Keratinocyte (primary cell): Measurements from ENCODE around the gene NDUFAF8. TPM values are rescaled to one million over a fixed set of nuclear protein-coding genes. Genes with fewer than 3 reads are reported as not detected.

ENCODE experiments used
- DNase-seq: peaks from one replicate; pipeline ENCODE4 v3.0.0-alpha.2; 2011; ENCODE audit warnings: low read depth, missing footprints, low spot score
- FAIRE-seq: peaks from 2 replicates; lab custom pipeline; 2011; peaks lifted over from hg19 to GRCh38; lab: Jason Lieb, UNC
- H2AFZ ChIP-seq: 2 replicates; pipeline ENCODE4 v1.6.0; 2012; ENCODE audit warnings: low read length, control low read depth, inconsistent platforms; ENCODE audit not compliant: control insufficient read depth
- H3K27ac ChIP-seq: 2 replicates; pipeline ENCODE4 v1.5.1; 2011; ENCODE audit warnings: low read length; ENCODE audit not compliant: control insufficient read depth, insufficient read depth
- H3K27me3 ChIP-seq: 3 replicates; pipeline ENCODE4 v1.6.0; 2011; ENCODE audit warnings: low read length; ENCODE audit not compliant: control insufficient read depth, insufficient read depth; ENCODE audit errors: extremely low read depth
- H3K36me3 ChIP-seq, 2 experiments: 2 replicates in 1 of 2; 3 replicates in 1 of 2; pipeline ENCODE4 v1.5.1; 2011; ENCODE audit warnings: low read length in 2 of 2, mild to moderate bottlenecking in 1 of 2; ENCODE audit not compliant: control insufficient read depth in 2 of 2, insufficient read depth in 2 of 2; ENCODE audit errors: extremely low read depth in 1 of 2
- H3K4me1 ChIP-seq: 3 replicates; pipeline ENCODE4 v1.5.1; 2011; ENCODE audit warnings: low read length; ENCODE audit not compliant: control insufficient read depth, insufficient read depth; ENCODE audit errors: extremely low read depth
- H3K4me2 ChIP-seq: 3 replicates; pipeline ENCODE4 v1.6.0; 2011; ENCODE audit warnings: low read depth, low read length; ENCODE audit not compliant: control insufficient read depth, insufficient read depth; ENCODE audit errors: extremely low read depth
- H3K4me3 ChIP-seq, 3 experiments: fragments of 200-600 bp in 1 of 3; sonication (generic) in 1 of 3; 2 replicates in 2 of 3; 3 replicates in 1 of 3; pipeline ENCODE4 v1.5.1; 2011 to 2016; ENCODE audit warnings: low read length in 3 of 3, mild to moderate bottlenecking in 3 of 3, control low read depth in 2 of 3, inconsistent platforms in 1 of 3, low read depth in 1 of 3, mixed read lengths in 1 of 3, mixed run types in 1 of 3, moderate library complexity in 1 of 3; ENCODE audit not compliant: control insufficient read depth in 2 of 3, insufficient read depth in 2 of 3; ENCODE audit errors: extremely low read depth in 1 of 3
- H3K79me2 ChIP-seq: 2 replicates; pipeline ENCODE4 v1.6.0; 2012; ENCODE audit warnings: low read length; ENCODE audit not compliant: control insufficient read depth, insufficient read depth
- H3K9ac ChIP-seq: 3 replicates; pipeline ENCODE4 v1.6.0; 2011; ENCODE audit warnings: low read length; ENCODE audit not compliant: control insufficient read depth, insufficient read depth; ENCODE audit errors: extremely low read depth
- H3K9me1 ChIP-seq: 3 replicates; pipeline ENCODE4 v1.6.0; 2011; ENCODE audit warnings: low read length; ENCODE audit not compliant: control insufficient read depth, insufficient read depth; ENCODE audit errors: extremely low read depth
- H3K9me3 ChIP-seq: 2 replicates; pipeline ENCODE4 v1.5.1; 2012; ENCODE audit warnings: low read depth, low read length; ENCODE audit not compliant: control insufficient read depth
- H4K20me1 ChIP-seq: 3 replicates; pipeline ENCODE4 v1.6.0; 2011; ENCODE audit warnings: low read length; ENCODE audit not compliant: control insufficient read depth, insufficient read depth; ENCODE audit errors: extremely low read depth
- CTCF ChIP-seq, 3 experiments: IDR thresholded peaks in 1 of 3; conservative IDR thresholded peaks in 1 of 3; optimal IDR thresholded peaks in 1 of 3; 2 replicates in 2 of 3; 3 replicates in 1 of 3; pipeline versions ENCODE3 to v1.5.1; 2011; ENCODE audit warnings: low read length in 3 of 3, mild to moderate bottlenecking in 3 of 3, moderate library complexity in 2 of 3, control low read depth in 1 of 3, inconsistent platforms in 1 of 3; ENCODE audit not compliant: insufficient read depth in 2 of 3; ENCODE audit errors: extremely low read depth in 1 of 3
- EZH2 ChIP-seq: IDR thresholded peaks from one replicate; pipeline ENCODE4 v1.6.1; 2012; ENCODE audit warnings: inconsistent platforms, mild to moderate bottlenecking, low read length, moderate library complexity
- dilution Hi-C: fragments of 300-500 bp; cut with MboI; formaldehyde crosslinking; loops from one replicate; pipeline ENCODE4 v1.7.0; 2020; ENCODE audit warnings: low sequenced_read_pairs; ENCODE audit not compliant: extremely low pct_ligation_motif_present
- polyA plus RNA-seq, 5 experiments: library from polyadenylated mRNA; depleted of rRNA in 3 of 5; stranded (reverse) in 3 of 5; stranded (forward) in 1 of 5; unstranded in 1 of 5; fragments of >200 nt; gene quantifications; 1 replicate in 1 of 5; 2 replicates in 3 of 5; 3 replicates in 1 of 5; pipeline versions ENCODE4 v1.2.1 to v1.2.3, GENCODE V29; 2011 to 2012; ENCODE audit warnings: missing spikeins in 2 of 5, low read depth in 1 of 5, low replicate concordance in 1 of 5

NDUFAF8 gene
- polyA plus RNA-seq, 1 donor (not counting 4 experiments of a cell fraction or from before 2014, with no cell fraction given) = 171 TPM

- Histone ChIP-seq H3K36me3 (no peaks in the 10 kb centered on the region), H3K4me1 (no peaks in the 10 kb centered on the region)
- FAIRE-seq = no peak
Observed at GRCh38 chr17:81197409-81197795, 41.7 kb upstream of the NDUFAF8 start.

GRCh38 chr17:81197831-81198490, 41.2 kb upstream of the NDUFAF8 start:
- Histone ChIP-seq H3K9me1 (no peaks in the 10 kb centered on the region), H3K4me2 (no peak overlapping the region), H3K9me3 (no peaks in the 10 kb centered on the region), H4K20me1 (no peaks in the 10 kb centered on the region), H3K9ac (no peak overlapping the region), H3K79me2 (no peaks in the 10 kb centered on the region), H3K27ac (no peak overlapping the region), H3K27me3 (no peaks in the 10 kb centered on the region), H2AFZ (no peak overlapping the region), H3K4me3 (no peak overlapping the region), H3K4me1 (no peaks in the 10 kb centered on the region), H3K36me3 (no peaks in the 10 kb centered on the region)
- no peak for FAIRE-seq
- TF ChIP-seq CTCF (optimal IDR thresholded peaks at IDR 0.05 in 1 of 3, IDR thresholded peaks at IDR 0.05 in 1 of 3, conservative IDR thresholded peaks at IDR 0.05 in 1 of 3; ENCODE audit: extremely low read depth in 1 of 3, insufficient read depth in 2 of 3, low read length in 3 of 3) (no peak), EZH2 (no peak)
- no peak for DNase-seq
- dilution Hi-C loops = no loop called here

More at GRCh38 chr17:81197409-81197795, 41.7 kb upstream of the NDUFAF8 start:
- Histone ChIP-seq H2AFZ (no peak overlapping the region), H3K79me2 (no peaks in the 10 kb centered on the region), H3K4me2 (no peak overlapping the region), H3K9me3 (no peaks in the 10 kb centered on the region), H3K9me1 (no peaks in the 10 kb centered on the region), H3K27me3 (no peaks in the 10 kb centered on the region), H3K27ac (no peak overlapping the region), H4K20me1 (no peaks in the 10 kb centered on the region), H3K9ac (no peak overlapping the region), H3K4me3 (no peak overlapping the region)
- no peak for DNase-seq
- dilution Hi-C loops = no loop called here
- TF ChIP-seq EZH2 (no peak), CTCF (optimal IDR thresholded peaks at IDR 0.05 in 1 of 3, IDR thresholded peaks at IDR 0.05 in 1 of 3, conservative IDR thresholded peaks at IDR 0.05 in 1 of 3; ENCODE audit: extremely low read depth in 1 of 3, insufficient read depth in 2 of 3, low read length in 3 of 3) (no peak)
